ENCODE results near the gene MRPL37. TPM values are rescaled to one million over a fixed set of nuclear protein-coding genes. Genes with fewer than 3 reads are reported as not detected.

MRPL37 gene
- total and polyA plus RNA-seq, 2 donors (not counting 3 experiments of a cell fraction or from before 2014, with no cell fraction given) = 45.0 to 109 TPM

DNA sequence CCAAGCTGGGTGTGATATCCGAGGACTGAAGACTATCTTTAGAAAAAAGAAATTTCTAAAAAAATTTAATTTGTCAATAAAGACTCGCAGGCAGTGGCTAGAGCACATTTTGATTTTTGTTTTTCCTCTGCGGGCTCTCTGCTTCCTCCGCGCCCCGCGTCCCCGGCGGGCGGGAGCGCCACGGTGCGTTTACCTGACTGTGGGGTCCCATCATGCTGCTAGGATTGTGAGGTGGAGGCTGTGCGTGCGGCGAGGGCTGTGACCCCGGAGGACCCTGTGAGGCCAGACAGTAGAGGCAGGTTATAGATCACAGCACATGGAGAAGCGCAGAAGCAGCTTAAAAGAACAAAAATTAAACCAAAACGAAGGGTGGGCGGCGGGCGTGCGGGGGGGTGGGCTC, 57.9 kb downstream of the MRPL37 start:
- no peak for FAIRE-seq
- DNase-seq (ENCODE audit: low read depth, low spot score) = no peak
- H3K79me2 ChIP-seq (ENCODE audit: control insufficient read depth, insufficient read depth, low read length) = no peaks in the 10 kb centered on the region
- no peak overlapping the region for H3K9ac ChIP-seq (replicated peaks; ENCODE audit: extremely low read depth, insufficient read depth, low read length)
- ChIA-PET CTCF (no interaction called here), POLR2A (no interaction called here)
- dilution Hi-C loops (cut with MboI; ENCODE audit: extremely low pct_ligation_motif_present, low sequenced_read_pairs) (no loop called here), intact Hi-C loops (cut with micrococcal nuclease) (no loop called here)
- no peak overlapping the region for H3K4me3 ChIP-seq (replicated peaks in 1 of 3; ENCODE audit: insufficient read depth in 1 of 3, low read depth in 1 of 3, low read length in 3 of 3)
- no peaks in the 10 kb centered on the region for H3K9me1 ChIP-seq (replicated peaks; ENCODE audit: control insufficient read depth, extremely low read depth, insufficient read depth, low read length)
- no peak overlapping the region for H2AFZ ChIP-seq (ENCODE audit: low read depth, low read length)
- BruUV-seq (replicated peaks) = no TSS peak
- no peak overlapping the region for H3K4me2 ChIP-seq (ENCODE audit: insufficient read depth, low read length)
- no peaks in the 10 kb centered on the region for H4K20me1 ChIP-seq (replicated peaks; ENCODE audit: control insufficient read depth, extremely low read depth, insufficient read depth, low read length)
- no peaks in the 10 kb centered on the region for H3K27me3 ChIP-seq (ENCODE audit: control insufficient read depth in 2 of 2, insufficient read depth in 2 of 2, low read length in 2 of 2)
- no peak for TF ChIP-seq GATA2 (IDR thresholded peaks at IDR 0.05; ENCODE audit: insufficient read depth, insufficient read length, low read depth, low read length)
- no peak for TF ChIP-seq POLR2AphosphoS5 (IDR thresholded peaks at IDR 0.05; ENCODE audit: insufficient read depth, low read depth, low read length)
- no peak for TF ChIP-seq FOS (IDR thresholded peaks at IDR 0.05; ENCODE audit: borderline replicate concordance, insufficient read depth, low read length)
- no peak for TF ChIP-seq MYC (IDR thresholded peaks at IDR 0.05; ENCODE audit: low read depth, low read length)
- TF ChIP-seq, protein P1, sequence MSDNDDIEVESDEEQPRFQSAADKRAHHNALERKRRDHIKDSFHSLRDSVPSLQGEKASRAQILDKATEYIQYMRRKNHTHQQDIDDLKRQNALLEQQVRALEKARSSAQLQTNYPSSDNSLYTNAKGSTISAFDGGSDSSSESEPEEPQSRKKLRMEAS (IDR thresholded peaks at IDR 0.05; ENCODE audit: insufficient read depth, insufficient read length) = no peak
- no peak for TF ChIP-seq CTCF (IDR thresholded peaks at IDR 0.05; ENCODE audit: extremely low read depth in 1 of 2, insufficient read depth in 1 of 2, low read depth in 1 of 2, low read length in 2 of 2)
- TF ChIP-seq POLR2A (IDR thresholded peaks at IDR 0.05; ENCODE audit: low read depth, low read length) = no peak
- no peak for TF ChIP-seq EZH2 (IDR thresholded peaks at IDR 0.05; ENCODE audit: borderline replicate concordance, low read depth, low read length, severe bottlenecking)
- no peak for TF ChIP-seq JUN (IDR thresholded peaks at IDR 0.05; ENCODE audit: borderline replicate concordance, insufficient read depth, insufficient read length, low read depth)
- peaks cover 0 to 3% of the 10 kb centered on the region in 2 experiments for H3K36me3 ChIP-seq (ENCODE audit: control insufficient read depth in 2 of 2, extremely low read depth in 1 of 2, insufficient read depth in 2 of 2, low read length in 2 of 2)
- peaks cover 20% of the 10 kb centered on the region for H3K4me1 ChIP-seq (ENCODE audit: control insufficient read depth, extremely low read depth, insufficient read depth, low read length)
- no peaks in the 10 kb centered on the region for H3K9me3 ChIP-seq (replicated peaks; ENCODE audit: control insufficient read depth, insufficient read depth, low read length)
- H3K27ac ChIP-seq (ENCODE audit: insufficient read depth, low read depth, low read length) = no peak overlapping the region

Data from endothelial cell of umbilical vein (primary cell).